T47D (cell line): ENCODE measurements around the gene ZNF207.
"Not testable (repeated sequence)": the region's sequence is repeated elsewhere in the genome, so short reads cannot be mapped to it uniquely, and the experiment has no call there.

ENCODE experiments used
- DNase-seq, 2 experiments: peaks; one replicate each; pipeline versions ENCODE4 v3.0.0 to v3.0.0-alpha.2; 2011 to 2012; ENCODE audit warnings: low read depth in 1 of 2, low spot score in 1 of 2
- JUND ChIP-seq: IDR thresholded peaks from 2 replicates; pipeline ENCODE4 v1.6.1; 2012; ENCODE audit warnings: low read depth
- in situ Hi-C: cut with HindIII; loops from 2 replicates; pipeline ENCODE4 v1.10.0; 2016; ENCODE audit warnings: low sequenced_read_pairs, low pct_unique_long_range_greater_than_20kb

Gene ZNF207

DNA sequence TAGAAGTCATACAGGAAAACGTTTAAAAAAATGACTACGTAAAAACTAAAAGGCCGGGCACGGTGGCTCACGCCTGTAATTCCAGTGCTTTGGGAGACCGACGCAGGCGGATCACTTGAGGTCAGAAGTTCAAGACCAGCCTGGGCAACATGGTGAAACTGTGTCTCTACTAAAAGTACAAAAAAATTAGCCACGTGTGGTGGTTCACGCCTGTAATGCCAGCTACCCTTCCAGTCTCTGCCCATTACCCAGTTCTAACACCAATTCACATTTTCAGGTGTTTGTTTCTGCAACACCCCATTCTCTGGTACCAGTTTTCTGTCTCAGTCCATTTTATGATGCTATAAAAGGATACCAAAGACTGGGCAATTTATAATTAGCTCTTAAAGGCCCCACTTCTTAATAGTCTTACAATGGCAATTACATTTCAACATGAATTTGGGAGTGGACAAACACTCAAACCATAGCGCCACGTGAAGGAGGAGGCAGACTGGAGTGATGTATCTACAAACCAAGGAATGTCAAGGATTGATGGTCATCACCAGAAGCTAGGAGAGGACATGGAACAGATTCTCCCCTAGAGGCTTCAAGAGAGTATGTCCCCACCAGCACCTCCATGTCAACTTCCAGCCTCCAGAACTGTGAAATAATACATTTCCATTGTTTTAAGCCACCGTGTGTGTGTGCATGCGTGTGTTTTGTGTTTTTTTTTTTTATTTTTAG, 7.2 kb upstream of the ZNF207 start:
- in situ Hi-C loops: no loop called here
- TF ChIP-seq JUND: no peak
- DNase-seq: no peak

DNA sequence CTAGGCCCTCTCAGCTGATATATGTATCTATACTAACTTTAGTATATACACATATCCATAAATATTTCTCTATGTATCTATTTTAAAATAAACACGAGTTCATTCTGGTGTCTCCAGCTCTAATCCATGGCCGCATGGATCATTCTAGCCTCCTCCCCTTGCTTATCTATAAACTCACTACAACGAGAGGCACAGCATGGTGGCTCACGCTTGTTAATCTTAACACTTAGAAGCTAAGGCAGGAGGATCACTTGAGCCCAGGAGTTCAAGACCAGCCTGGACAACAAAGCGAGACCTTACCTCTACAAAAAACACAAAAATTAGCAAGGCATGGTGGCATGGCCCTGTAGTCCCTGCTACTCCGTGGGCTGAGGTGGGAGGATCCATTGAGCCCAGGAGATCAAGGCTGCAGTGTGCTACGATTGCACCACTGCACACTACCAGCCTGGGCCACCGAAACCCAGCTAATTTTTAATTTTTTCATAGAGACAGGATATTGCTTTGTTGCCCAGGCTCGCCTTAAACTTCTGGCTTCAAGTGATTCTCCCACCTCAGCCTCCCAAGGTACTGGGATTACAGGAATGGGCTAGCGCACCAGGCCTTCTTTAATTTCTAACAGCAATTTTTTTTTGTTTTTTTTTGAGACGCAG, 3.9 kb upstream of the ZNF207 start:
- no peak for TF ChIP-seq JUND

DNA sequence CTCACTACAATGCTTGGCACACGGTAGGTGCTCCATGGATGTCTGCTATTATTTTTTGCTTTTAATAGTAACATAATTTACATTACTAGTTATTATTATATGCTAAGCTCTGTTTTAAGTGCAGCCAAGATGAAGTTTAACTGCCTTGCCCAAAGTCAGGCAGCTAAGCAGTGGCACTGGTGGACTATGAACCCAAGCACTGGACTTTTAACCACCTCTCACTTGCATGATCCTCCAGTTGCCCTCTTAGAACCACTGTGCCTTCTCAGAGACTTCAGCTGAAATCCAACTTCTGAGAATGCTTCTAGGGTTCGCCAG, 1.5 kb upstream of the ZNF207 start:
- in situ Hi-C loops: no loop called here
- TF ChIP-seq JUND: no peak
- DNase-seq: no peak

More for the DNA sequence above, 3.9 kb upstream of the ZNF207 start:
- no peak for DNase-seq
- in situ Hi-C loops: no loop called here

DNA sequence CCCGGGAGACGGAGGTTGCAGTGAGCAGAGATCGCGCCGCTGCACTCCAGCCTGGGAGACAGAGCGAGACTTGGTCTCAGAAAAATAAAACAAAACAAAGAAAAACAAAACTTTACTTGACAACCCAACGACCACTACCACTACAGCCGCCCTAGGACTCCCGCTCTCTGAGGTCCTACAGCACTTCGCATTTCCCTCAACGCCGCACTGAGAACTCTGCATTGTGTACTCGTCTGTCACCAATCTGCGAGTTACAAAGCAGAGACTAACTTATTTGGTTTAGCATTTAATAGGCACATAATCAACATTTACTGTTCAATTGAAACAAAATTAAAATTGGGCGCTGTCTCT, 479 bp upstream of the ZNF207 start:
- in situ Hi-C loops: no loop called here
- no peak for DNase-seq
- TF ChIP-seq JUND: no peak

DNA sequence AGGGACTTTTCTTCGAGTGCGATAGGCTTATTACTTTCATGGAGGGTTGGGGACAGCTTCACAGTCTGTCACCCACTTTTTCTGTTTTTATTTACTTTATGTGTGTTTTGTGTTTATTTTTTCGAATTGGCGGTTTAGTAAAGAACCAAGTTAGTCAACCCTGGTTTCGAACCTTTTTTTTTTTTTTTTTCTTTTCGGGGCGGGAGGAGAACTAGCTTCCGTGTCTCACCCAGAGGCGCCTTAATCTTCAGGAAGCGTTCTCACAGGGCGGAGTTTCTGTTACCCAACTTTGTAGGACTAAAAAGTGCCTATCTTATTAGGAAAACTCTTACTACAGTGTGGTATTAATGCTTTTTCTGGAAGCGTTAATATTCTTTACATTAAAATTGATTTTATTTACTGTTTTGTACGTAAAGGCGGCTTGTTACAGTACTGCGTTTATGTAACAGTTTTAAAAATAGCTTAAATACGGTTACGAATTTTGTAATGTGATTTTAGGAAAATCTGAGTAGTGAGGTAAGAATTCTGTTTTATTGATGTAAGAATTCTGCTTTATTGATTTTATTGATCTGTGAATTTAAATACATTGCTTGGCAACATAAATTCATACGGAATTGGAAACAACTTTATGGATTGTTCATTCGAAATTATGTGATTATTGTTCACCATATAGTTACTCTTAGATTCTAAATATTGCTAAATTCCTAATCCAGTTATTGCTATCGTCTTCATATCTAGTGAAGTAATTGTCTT, 885 bp downstream of the ZNF207 start:
- DNase-seq: peak in 1 of 2 experiments; percentile 62
- TF ChIP-seq JUND: no peak
- in situ Hi-C loops: no loop called here

DNA sequence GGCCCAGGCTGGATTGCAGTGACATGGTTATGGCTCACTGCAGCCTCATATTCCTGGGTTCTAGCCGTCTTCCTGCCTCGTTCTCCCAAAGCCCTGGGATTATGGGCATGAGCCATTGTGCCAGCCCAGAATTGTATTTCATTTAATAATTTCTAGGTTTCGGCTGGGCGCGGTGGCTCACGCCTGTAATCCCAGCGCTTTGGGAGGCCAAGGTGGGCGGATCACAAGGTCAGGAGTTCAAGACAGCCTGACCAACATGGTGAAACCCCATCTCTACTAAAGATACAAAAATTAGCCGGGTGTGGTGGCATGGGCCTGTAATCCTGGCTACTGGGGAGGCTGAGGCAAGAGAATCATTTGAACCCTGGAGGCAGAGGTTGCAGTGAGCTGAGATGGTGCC, 2.8 kb downstream of the ZNF207 start:
- DNase-seq, in situ Hi-C loops: not testable (repeated sequence)

DNA sequence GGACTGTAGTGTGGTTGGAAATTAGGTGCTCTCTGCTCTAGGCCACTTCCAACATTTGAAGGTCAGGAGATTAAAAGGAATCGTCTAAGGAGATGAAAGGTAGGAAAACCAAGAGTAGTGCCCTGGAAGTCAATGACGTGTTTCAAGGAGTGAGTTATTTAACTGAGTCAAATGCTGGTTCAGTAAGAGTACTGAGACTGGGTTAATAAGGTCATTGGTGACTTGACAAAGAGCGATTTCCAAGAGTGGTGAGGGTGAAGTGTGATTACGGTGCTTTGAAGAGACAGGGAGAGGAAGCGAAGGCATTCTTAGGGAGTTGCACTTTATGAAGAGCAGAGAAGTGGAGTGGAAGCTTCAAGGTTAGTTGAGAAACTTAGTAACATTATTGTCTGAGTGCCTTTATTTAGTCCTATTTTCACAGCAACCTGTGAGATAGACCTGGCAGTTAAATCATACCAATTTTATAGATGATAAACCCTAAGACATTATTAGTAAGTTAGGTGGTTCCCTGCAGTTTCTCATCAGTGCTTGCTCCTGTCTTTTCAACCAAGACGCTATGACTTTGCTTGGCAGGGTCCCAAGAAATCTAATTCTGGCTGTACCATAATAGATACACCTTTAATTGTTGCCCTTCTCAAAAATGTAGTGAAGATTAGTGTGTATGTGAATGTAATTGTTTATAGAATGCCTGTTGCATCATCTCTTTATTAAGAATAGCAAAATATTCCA, 5.9 kb downstream of the ZNF207 start:
- DNase-seq: no peak
- in situ Hi-C loops: no loop called here
- TF ChIP-seq JUND: no peak

DNA sequence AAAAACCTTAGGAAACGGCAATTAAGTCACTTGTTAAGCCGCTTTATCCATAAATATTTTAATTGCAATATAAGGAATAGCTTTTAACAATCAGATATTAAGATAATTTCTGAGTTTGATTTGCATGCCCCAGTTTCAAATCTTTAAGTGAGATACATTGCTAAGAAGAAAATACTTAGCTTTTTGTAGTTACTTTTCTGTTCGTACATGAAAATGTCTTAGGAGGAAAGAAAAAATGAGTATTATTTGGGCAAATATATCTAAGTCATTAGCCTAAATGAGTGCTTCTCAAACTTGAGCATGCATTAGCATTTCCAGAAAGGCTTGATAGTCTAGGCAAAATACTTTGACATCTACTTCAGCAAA, 6.4 kb downstream of the ZNF207 start:
- no peak for DNase-seq
- TF ChIP-seq JUND: no peak
- in situ Hi-C loops: no loop called here

DNA sequence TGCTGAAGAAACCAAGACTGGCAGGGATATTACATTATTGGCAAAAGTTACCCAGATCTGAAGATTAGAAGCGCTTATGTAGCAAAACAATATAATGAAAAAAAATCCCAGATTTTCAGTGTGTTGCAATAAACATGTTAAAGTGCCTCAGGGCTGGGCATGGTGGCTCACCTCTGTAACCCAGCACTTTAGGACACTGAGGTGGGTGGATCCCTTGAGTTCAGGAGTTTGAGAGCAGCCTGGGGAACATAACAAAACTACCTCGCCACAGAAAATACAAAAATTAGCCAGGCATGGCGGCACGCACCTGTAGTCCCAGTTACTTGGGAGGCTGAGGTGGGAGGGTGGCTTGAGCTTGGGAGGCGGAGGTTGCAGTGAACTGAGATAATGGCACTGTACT, 6.8 kb downstream of the ZNF207 start:
- no peak for TF ChIP-seq JUND
- in situ Hi-C loops: no loop called here

DNA sequence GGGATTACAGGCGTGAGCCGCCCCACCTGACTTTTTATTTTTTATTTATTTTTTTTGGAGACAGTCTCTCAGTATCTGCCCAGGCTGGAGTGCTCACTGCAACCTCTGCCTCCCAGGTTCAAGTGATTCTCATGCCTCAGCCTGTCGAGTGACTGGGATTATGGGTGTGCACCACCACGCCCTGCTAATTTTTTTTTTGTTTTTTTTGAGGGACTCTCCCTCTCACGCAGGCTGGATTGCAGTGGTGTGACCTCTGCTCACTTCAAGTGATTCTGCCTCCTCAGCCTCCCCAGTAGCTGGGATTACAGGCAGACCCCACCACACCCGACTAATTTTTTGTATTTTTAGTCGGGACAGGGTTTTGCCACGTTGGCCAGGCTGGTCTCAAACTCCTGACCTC, 7.7 kb downstream of the ZNF207 start:
- in situ Hi-C loops: no loop called here
- DNase-seq: no peak

More for the DNA sequence above, 6.8 kb downstream of the ZNF207 start:
- no peak for DNase-seq

DNA sequence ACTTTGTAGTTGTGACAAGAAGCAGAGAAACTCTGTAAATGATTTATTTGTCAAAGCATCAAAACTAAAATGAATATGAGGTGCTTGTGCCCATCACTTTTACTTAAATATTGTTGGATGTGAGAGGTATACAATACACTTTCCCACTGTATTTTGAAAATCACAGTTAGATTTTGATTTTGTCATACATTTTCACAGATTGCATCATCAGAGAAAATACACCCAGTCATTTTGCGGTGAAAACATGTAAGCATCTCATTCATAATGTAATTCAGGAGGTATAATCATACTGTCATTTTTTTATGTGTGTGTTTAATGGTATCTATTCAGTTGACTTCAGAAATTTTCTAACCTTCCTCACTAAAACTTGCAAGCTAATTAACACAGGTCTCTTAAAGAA, 11.3 kb downstream of the ZNF207 start:
- in situ Hi-C loops: no loop called here
- DNase-seq: no peak
- TF ChIP-seq JUND: no peak

More for the DNA sequence above, 7.7 kb downstream of the ZNF207 start:
- TF ChIP-seq JUND: no peak

DNA sequence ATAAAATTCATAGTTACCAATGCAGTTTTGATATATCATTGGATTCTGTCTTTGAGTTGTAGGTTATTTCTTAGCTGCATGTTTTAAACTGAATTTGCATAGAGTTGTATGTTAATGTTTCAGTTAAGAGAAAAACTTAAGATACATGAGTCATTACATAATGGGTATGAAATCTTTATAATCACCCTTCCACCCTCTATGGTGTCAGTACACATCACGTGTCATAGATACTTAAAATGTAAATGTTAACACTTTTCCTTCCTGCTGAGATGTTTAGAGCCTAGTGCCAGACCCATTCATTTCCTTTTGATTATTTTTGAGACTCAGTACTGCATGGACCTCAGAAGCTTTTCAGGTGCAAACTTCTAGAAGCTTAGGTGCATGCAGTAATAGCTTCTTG, 20.5 kb downstream of the ZNF207 start:
- in situ Hi-C loops: no loop called here
- no peak for TF ChIP-seq JUND
- DNase-seq: no peak
